Ectodermal cell (in vitro differentiated cells): ENCODE results near the gene MGAT5.

Experiments used
- H3K27ac ChIP-seq: 2 replicates; pipeline ENCODE4 v1.7.0; 2013; ENCODE audit warnings: mild to moderate bottlenecking, low read depth, low read length; ENCODE audit not compliant: insufficient read depth, poor library complexity, severe bottlenecking
- H3K27me3 ChIP-seq: 2 replicates; pipeline ENCODE4 v1.7.0; 2013; ENCODE audit warnings: mild to moderate bottlenecking, low read length; ENCODE audit not compliant: insufficient read depth, control insufficient read depth, poor library complexity, severe bottlenecking
- H3K36me3 ChIP-seq: one replicate; pipeline ENCODE4 v1.7.0; 2013; ENCODE audit warnings: low read length; ENCODE audit not compliant: control insufficient read depth, insufficient read depth
- H3K4me1 ChIP-seq: one replicate; pipeline ENCODE4 v1.7.0; 2013; ENCODE audit warnings: low read length; ENCODE audit not compliant: control insufficient read depth, insufficient read depth
- H3K4me3 ChIP-seq: 2 replicates; pipeline ENCODE4 v1.7.0; 2013; ENCODE audit warnings: low read depth, low read length, control low read depth; ENCODE audit not compliant: insufficient read depth
- H3K9me3 ChIP-seq: 2 replicates; pipeline ENCODE4 v1.7.0; 2013; ENCODE audit warnings: mild to moderate bottlenecking, low read length, moderate library complexity; ENCODE audit not compliant: control insufficient read depth
- WGBS, 2 experiments: methylation state at CpG; one replicate each; pipeline ENCODE4 v1.1.7; 2013; ENCODE audit warnings: missing lambda C conversion rate in 2 of 2; 5-methylcytosine and 5-hydroxymethylcytosine counted together

MGAT5 gene

GRCh38 chr2:134416637-134417036, 162.8 kb downstream of the MGAT5 start:
- Histone ChIP-seq H3K4me1 (peaks cover 5% of the 10 kb centered on the region), H3K27me3 (no peaks in the 10 kb centered on the region), H3K36me3 (no peaks in the 10 kb centered on the region), H3K9me3 (no peaks in the 10 kb centered on the region), H3K27ac (no peak overlapping the region), H3K4me3 (no peak overlapping the region)
- 89 to 91% methylated on average over 1 of the region's 1 CpG for WGBS, 2 experiments

- H3K27ac ChIP-seq = no peak overlapping the region
- WGBS, 2 experiments = 83 to 93% methylated on average over 5 of the region's 5 CpGs
Measured at GRCh38 chr2:134417968-134418582, 164.2 kb downstream of the MGAT5 start.

GRCh38 chr2:134420259-134420658, 166.4 kb downstream of the MGAT5 start:
- Histone ChIP-seq H3K4me3 (no peak overlapping the region), H3K4me1 (no peaks in the 10 kb centered on the region), H3K27ac (no peak overlapping the region), H3K9me3 (no peaks in the 10 kb centered on the region), H3K36me3 (peaks cover 6% of the 10 kb centered on the region), H3K27me3 (no peaks in the 10 kb centered on the region)
- 45 to 50% methylated on average over 7 of the region's 7 CpGs for WGBS, 2 experiments

More at GRCh38 chr2:134417968-134418582, 164.2 kb downstream of the MGAT5 start:
- no peaks in the 10 kb centered on the region for H3K27me3 ChIP-seq
- no peaks in the 10 kb centered on the region for H3K4me1 ChIP-seq
- H3K4me3 ChIP-seq = no peak overlapping the region
- no peaks in the 10 kb centered on the region for H3K36me3 ChIP-seq
- H3K9me3 ChIP-seq = no peaks in the 10 kb centered on the region

GRCh38 chr2:134420920-134421319, 167.0 kb downstream of the MGAT5 start:
- 94 to 96% methylated on average over 3 of the region's 3 CpGs for WGBS, 2 experiments
- H3K27ac ChIP-seq = no peak overlapping the region
- H3K4me1 ChIP-seq = no peaks in the 10 kb centered on the region
- peaks cover 6% of the 10 kb centered on the region for H3K36me3 ChIP-seq
- no peak overlapping the region for H3K4me3 ChIP-seq
- no peaks in the 10 kb centered on the region for H3K9me3 ChIP-seq
- H3K27me3 ChIP-seq = no peaks in the 10 kb centered on the region

GRCh38 chr2:134421556-134422328, 167.9 kb downstream of the MGAT5 start:
- H3K27ac ChIP-seq = no peak overlapping the region
- no peaks in the 10 kb centered on the region for H3K9me3 ChIP-seq
- WGBS, 2 experiments = 93 to 94% methylated on average over 7 of the region's 7 CpGs
- H3K36me3 ChIP-seq = peaks cover 6% of the 10 kb centered on the region
- no peaks in the 10 kb centered on the region for H3K27me3 ChIP-seq
- no peaks in the 10 kb centered on the region for H3K4me1 ChIP-seq
- H3K4me3 ChIP-seq = no peak overlapping the region

GRCh38 chr2:134425724-134426496, 172.0 kb downstream of the MGAT5 start:
- H3K9me3 ChIP-seq = no peaks in the 10 kb centered on the region
- H3K27me3 ChIP-seq = peaks cover 3% of the 10 kb centered on the region
- 97 to 99% methylated on average over 3 to 6 of the region's 6 CpGs for WGBS, 2 experiments
- peaks cover 7% of the 10 kb centered on the region for H3K4me1 ChIP-seq
- H3K4me3 ChIP-seq = no peak overlapping the region
- H3K36me3 ChIP-seq = peaks cover 6% of the 10 kb centered on the region
- H3K27ac ChIP-seq = no peak overlapping the region

GRCh38 chr2:134426721-134427120, 172.8 kb downstream of the MGAT5 start:
- no peak overlapping the region for H3K27ac ChIP-seq
- H3K4me3 ChIP-seq = no peak overlapping the region
- H3K4me1 ChIP-seq = peaks cover 12% of the 10 kb centered on the region
- H3K36me3 ChIP-seq = peaks cover 6% of the 10 kb centered on the region
- peaks cover 3% of the 10 kb centered on the region for H3K27me3 ChIP-seq
- 94 to 95% methylated on average over 3 of the region's 3 CpGs for WGBS, 2 experiments
- H3K9me3 ChIP-seq = no peaks in the 10 kb centered on the region

GRCh38 chr2:134429886-134430285, 176.0 kb downstream of the MGAT5 start:
- H3K27me3 ChIP-seq = peaks cover 3% of the 10 kb centered on the region
- no peaks in the 10 kb centered on the region for H3K9me3 ChIP-seq
- no peak overlapping the region for H3K4me3 ChIP-seq
- H3K36me3 ChIP-seq = no peaks in the 10 kb centered on the region
- H3K27ac ChIP-seq = no peak overlapping the region
- H3K4me1 ChIP-seq = peaks cover 12% of the 10 kb centered on the region
- WGBS, 2 experiments = 91 to 98% methylated on average over 4 of the region's 4 CpGs

GRCh38 chr2:134431838-134432434, 178.1 kb downstream of the MGAT5 start:
- no peaks in the 10 kb centered on the region for H3K36me3 ChIP-seq
- 7 to 21% methylated on average over 2 of the region's 2 CpGs for WGBS, 2 experiments
- no peak overlapping the region for H3K4me3 ChIP-seq
- peaks cover 12% of the 10 kb centered on the region for H3K4me1 ChIP-seq
- H3K27me3 ChIP-seq = peaks cover 3% of the 10 kb centered on the region
- H3K27ac ChIP-seq = no peak overlapping the region
- no peaks in the 10 kb centered on the region for H3K9me3 ChIP-seq

- no peak overlapping the region for H3K27ac ChIP-seq
- H3K4me3 ChIP-seq = no peak overlapping the region
- H3K27me3 ChIP-seq = peaks cover 3% of the 10 kb centered on the region
- 96 to 100% methylated on average over 3 of the region's 3 CpGs for WGBS, 2 experiments
- H3K36me3 ChIP-seq = no peaks in the 10 kb centered on the region
- H3K4me1 ChIP-seq = peaks cover 12% of the 10 kb centered on the region
- H3K9me3 ChIP-seq = no peaks in the 10 kb centered on the region
Measured at GRCh38 chr2:134432435-134432883, 178.6 kb downstream of the MGAT5 start.
